Gastroesophageal sphincter (tissue), 4 donors: ENCODE measurements around the gene HDC. TPM values are rescaled to one million over a fixed set of nuclear protein-coding genes. Genes with fewer than 3 reads are reported as not detected.

Experiments used
- ATAC-seq: fragments of 150-250 bp; one replicate; pipeline ENCODE4 v1.9.1; 2016; ENCODE audit warnings: mild to moderate bottlenecking, moderate library complexity
- H3K27ac ChIP-seq, 4 donors: fragments of 200-600 bp; sonication (generic) in 3 of 4; 1 replicate in 3 of 4; 2 replicates in 1 of 4; pipeline ENCODE4 v1.5.1; 2016 to 2019
- H3K27me3 ChIP-seq: fragments of 200-600 bp; sonication (generic); one replicate; pipeline ENCODE4 v1.5.1; 2019
- H3K36me3 ChIP-seq, 2 donors: fragments of 200-600 bp; sonication (generic); one replicate each; pipeline ENCODE4 v1.5.1; 2019; ENCODE audit warnings: control low read depth in 1 of 2
- H3K4me1 ChIP-seq, 3 donors: fragments of 200-600 bp; sonication (generic); 1 replicate in 2 of 3; 2 replicates in 1 of 3; pipeline ENCODE4 v1.5.1; 2016 to 2019; ENCODE audit warnings: control low read depth in 2 of 3
- H3K4me3 ChIP-seq, 2 donors: fragments of 200-600 bp; sonication (generic); one replicate each; pipeline ENCODE4 v1.5.1; 2019; ENCODE audit warnings: mild to moderate bottlenecking in 1 of 2, moderate library complexity in 1 of 2
- H3K9me3 ChIP-seq, 3 donors: fragments of 200-600 bp; sonication (generic); one replicate each; pipeline ENCODE4 v1.5.1; 2017 to 2019; ENCODE audit warnings: control low read depth in 2 of 3
- EP300 ChIP-seq: sonication (generic); formaldehyde crosslinking; IDR thresholded peaks from one replicate; pipeline ENCODE4 v1.6.1; 2017; ENCODE audit warnings: antibody characterized with exemption, mild to moderate bottlenecking
- POLR2A ChIP-seq, 2 donors: fragments of 450-650 bp; IDR thresholded peaks; one replicate each; pipeline ENCODE4 v1.6.1; 2017; ENCODE audit warnings: antibody characterized with exemption in 2 of 2, mild to moderate bottlenecking in 2 of 2, moderate library complexity in 1 of 2
- POLR2AphosphoS5 ChIP-seq: sonication (generic); formaldehyde crosslinking; IDR thresholded peaks from one replicate; pipeline ENCODE4 v1.6.1; 2017; ENCODE audit warnings: antibody characterized with exemption
- WGBS, 2 donors: methylation state at CpG; one replicate each; pipeline ENCODE4 v1.1.5; 2018; ENCODE audit warnings: low coverage in 1 of 2; 5-methylcytosine and 5-hydroxymethylcytosine counted together
- total RNA-seq, 4 donors: library from RNA; depleted of rRNA; stranded (reverse); fragments of >200 nt; gene quantifications; one replicate each; pipeline ENCODE4 v1.1.0, GENCODE V29; 2016
- TF ChIP-seq, protein P1 (sequence below), 4 experiments: fragments of 200-600 bp in 2 of 4; fragments of 450-650 bp in 2 of 4; sonication (generic) in 1 of 4; IDR thresholded peaks; one replicate each; pipeline ENCODE4 v1.5.1; 2017 to 2019; ENCODE audit warnings: antibody characterized with exemption in 4 of 4, mild to moderate bottlenecking in 2 of 4, moderate library complexity in 2 of 4

Gene HDC
- total RNA-seq, 4 donors from 2014 or later = 3.1 to 4.2 (median 4.0) TPM; not detected in 1

DNA sequence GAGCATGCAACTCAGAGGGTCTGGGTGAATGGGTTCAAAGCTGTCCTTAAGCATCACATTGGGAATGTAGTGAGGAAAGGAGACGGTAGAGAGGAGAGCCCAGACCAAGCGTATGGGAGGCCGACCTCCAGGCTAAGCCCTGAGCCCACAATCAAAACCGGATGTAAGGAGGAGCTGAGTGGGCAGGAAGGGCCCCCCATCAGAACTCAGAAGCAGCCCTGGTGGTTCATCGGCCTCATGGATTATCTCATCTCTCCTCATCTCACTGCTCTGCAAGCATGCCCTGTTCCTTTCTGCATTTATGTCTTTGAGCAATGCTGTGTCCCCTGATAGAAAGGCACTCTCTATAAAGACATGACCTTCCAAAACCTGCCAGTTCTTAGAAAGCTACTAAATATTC, 6.2 kb downstream of the HDC start:
- TF ChIP-seq, protein P1, sequence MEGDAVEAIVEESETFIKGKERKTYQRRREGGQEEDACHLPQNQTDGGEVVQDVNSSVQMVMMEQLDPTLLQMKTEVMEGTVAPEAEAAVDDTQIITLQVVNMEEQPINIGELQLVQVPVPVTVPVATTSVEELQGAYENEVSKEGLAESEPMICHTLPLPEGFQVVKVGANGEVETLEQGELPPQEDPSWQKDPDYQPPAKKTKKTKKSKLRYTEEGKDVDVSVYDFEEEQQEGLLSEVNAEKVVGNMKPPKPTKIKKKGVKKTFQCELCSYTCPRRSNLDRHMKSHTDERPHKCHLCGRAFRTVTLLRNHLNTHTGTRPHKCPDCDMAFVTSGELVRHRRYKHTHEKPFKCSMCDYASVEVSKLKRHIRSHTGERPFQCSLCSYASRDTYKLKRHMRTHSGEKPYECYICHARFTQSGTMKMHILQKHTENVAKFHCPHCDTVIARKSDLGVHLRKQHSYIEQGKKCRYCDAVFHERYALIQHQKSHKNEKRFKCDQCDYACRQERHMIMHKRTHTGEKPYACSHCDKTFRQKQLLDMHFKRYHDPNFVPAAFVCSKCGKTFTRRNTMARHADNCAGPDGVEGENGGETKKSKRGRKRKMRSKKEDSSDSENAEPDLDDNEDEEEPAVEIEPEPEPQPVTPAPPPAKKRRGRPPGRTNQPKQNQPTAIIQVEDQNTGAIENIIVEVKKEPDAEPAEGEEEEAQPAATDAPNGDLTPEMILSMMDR (IDR thresholded peaks at IDR 0.05) = no peak
- no peak for TF ChIP-seq POLR2A (IDR thresholded peaks at IDR 0.05)
- no peak for TF ChIP-seq EP300
- TF ChIP-seq POLR2AphosphoS5 = no peak

DNA sequence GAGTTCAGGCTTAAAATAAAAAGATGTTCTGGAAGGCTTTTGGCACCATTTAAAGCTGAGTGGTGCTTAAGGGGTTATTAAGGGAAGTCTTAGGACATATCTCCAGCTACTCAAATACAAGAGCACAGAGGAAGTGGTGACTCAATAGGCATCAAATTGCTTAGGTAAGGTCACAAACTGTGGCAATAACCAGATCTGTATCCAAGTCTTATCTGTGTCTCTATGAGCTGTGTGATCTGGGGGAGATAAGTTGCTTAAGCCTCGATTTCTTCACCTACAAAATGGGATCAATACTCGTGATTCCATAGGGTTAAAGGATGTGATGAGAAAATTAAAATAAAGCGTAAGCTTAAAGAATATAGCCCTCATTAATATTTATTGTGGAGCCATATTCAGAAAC, 7.6 kb downstream of the HDC start:
- no peak for ATAC-seq
- H3K4me1 ChIP-seq = no peaks in the 10 kb centered on the region
- H3K27me3 ChIP-seq = no peaks in the 10 kb centered on the region
- no peaks in the 10 kb centered on the region for H3K9me3 ChIP-seq
- no peaks in the 10 kb centered on the region for H3K36me3 ChIP-seq
- no peak overlapping the region for H3K27ac ChIP-seq
- no peak overlapping the region for H3K4me3 ChIP-seq
- TF ChIP-seq EP300 (no peak), POLR2AphosphoS5 (no peak), POLR2A (IDR thresholded peaks at IDR 0.05) (no peak)
- TF ChIP-seq, protein P1 (IDR thresholded peaks at IDR 0.05) = no peak
- WGBS, 2 donors = 80 to 83% methylated on average over 3 of the region's 3 CpGs

More for the DNA sequence above, 6.2 kb downstream of the HDC start:
- WGBS, 2 donors = 82 to 89% methylated on average over 1 to 5 of the region's 5 CpGs
- H3K4me3 ChIP-seq = no peak overlapping the region
- no peaks in the 10 kb centered on the region for H3K27me3 ChIP-seq
- H3K4me1 ChIP-seq = no peaks in the 10 kb centered on the region
- H3K27ac ChIP-seq = no peak overlapping the region
- H3K9me3 ChIP-seq = no peaks in the 10 kb centered on the region
- no peaks in the 10 kb centered on the region for H3K36me3 ChIP-seq
- ATAC-seq = no peak

DNA sequence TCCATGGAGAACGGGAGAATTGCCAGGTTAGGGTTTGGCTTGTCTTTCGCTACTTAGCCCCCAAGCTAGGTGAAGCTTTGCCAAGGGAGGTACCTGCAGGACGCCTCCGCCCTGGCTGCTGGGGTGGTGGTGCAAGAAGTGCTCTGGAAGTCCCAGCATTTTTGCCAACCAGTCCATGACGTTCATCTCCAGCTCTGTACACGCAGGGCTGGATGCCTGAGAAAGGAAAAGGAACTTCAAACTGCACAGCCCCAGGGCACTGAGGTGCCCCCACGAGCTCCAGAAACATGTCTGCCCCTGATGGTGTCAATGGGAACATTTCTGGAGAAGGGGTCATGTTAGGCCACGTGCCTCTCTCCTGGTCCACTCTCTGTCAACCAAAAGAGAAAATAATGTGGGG, 8.2 kb downstream of the HDC start:
- ATAC-seq = no peak
- no peak overlapping the region for H3K4me3 ChIP-seq

DNA sequence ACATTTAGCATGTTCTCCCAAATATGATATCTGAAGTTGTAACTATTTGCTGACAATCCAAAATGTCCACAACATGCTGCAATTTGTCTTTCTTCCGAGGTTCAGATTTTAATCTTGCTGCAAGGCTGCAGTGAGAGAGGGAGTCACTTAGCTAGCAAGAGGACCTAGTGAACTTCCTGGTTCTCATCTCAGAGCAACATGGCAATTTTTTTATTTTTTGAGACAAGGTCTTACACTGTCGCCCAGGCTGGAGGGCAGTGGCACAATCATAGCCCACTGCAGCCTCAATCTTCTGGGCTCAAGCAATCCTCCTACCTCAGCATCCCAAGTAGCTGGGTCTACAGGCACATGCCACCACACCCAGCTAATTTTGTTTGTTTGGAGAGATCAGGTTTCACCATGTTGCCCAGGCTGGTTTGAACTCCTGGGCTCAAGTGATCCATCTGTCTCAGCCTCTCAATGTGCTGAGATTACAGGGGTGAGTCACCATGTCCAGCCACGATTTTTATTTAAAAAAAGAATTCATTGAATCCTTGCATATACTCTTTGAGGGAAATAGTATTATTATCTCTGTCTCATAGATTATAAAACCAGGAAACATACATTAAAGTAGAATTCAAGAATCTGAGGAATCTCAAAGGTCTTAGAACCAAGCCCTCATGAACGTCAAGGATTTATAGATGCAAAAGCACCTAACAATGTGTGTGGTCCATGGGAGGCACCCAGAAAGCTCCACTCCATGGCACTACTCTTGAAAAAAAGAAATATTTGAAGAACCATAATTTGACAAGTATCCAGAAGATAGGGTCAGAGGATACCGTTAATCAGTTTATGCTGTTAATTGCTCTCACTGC, 9.1 kb downstream of the HDC start:
- WGBS, 2 donors = 51 to 59% methylated on average over 4 to 5 of the region's 5 CpGs
- peaks cover 12% of the 10 kb centered on the region for H3K27me3 ChIP-seq

More for the DNA sequence above, 8.2 kb downstream of the HDC start:
- Histone ChIP-seq H3K4me1 (no peaks in the 10 kb centered on the region), H3K36me3 (no peaks in the 10 kb centered on the region), H3K27ac (no peak overlapping the region), H3K9me3 (no peaks in the 10 kb centered on the region), H3K27me3 (peaks cover 5% of the 10 kb centered on the region)
- 79 to 100% methylated on average over 2 of the region's 8 CpGs for WGBS, 2 donors
- TF ChIP-seq POLR2A (IDR thresholded peaks at IDR 0.05) (no peak), POLR2AphosphoS5 (no peak), EP300 (no peak)
- TF ChIP-seq, protein P1 (IDR thresholded peaks at IDR 0.05) = no peak

More for the DNA sequence above, 9.1 kb downstream of the HDC start:
- no peaks in the 10 kb centered on the region for H3K36me3 ChIP-seq
- no peak for TF ChIP-seq POLR2A (IDR thresholded peaks at IDR 0.05)
- no peak for TF ChIP-seq POLR2AphosphoS5
- no peak for TF ChIP-seq EP300
- TF ChIP-seq, protein P1 (IDR thresholded peaks at IDR 0.05) = no peak
- H3K4me3 ChIP-seq = no peak overlapping the region
- no peaks in the 10 kb centered on the region for H3K4me1 ChIP-seq
- H3K27ac ChIP-seq = no peak overlapping the region
- no peak for ATAC-seq
- H3K9me3 ChIP-seq = no peaks in the 10 kb centered on the region
